SH-SY5Y (cell line): ENCODE measurements around the gene CTNNA1.

Source experiments
- GATA2 ChIP-seq: IDR thresholded peaks from 2 replicates; pipeline ENCODE4 v1.6.1; 2011; ENCODE audit warnings: mild to moderate bottlenecking, low read depth, low read length
- GATA3 ChIP-seq: IDR thresholded peaks from 2 replicates; pipeline ENCODE4 v1.6.1; 2011; ENCODE audit warnings: low read depth, mild to moderate bottlenecking, low read length, moderate library complexity

GRCh38 chr5:138951986-138952735, 198.9 kb downstream of the CTNNA1 start:
- TF ChIP-seq GATA2 (no peak), GATA3 (no peak)
